BLaER1 treated with 17β-estradiol and CSF1 and Interleukin-3, amounts not matched to agents 10 nM and 100 nM (cell line): ENCODE data around the gene CD59.
"Not testable (repeated sequence)": the region's sequence is repeated elsewhere in the genome, so short reads cannot be mapped to it uniquely, and the experiment has no call there.

Experiments
- H3K27ac ChIP-seq, 11 experiments: shearing (Covaris generic); formaldehyde crosslinking; 2 replicates each; pipeline ENCODE4 v1.8.1; 2022
- H3K27me3 ChIP-seq, 11 experiments: shearing (Covaris generic); formaldehyde crosslinking; 2 replicates each; pipeline ENCODE4 v1.8.1; 2022
- H3K36me3 ChIP-seq, 11 experiments: shearing (Covaris generic); formaldehyde crosslinking; 2 replicates each; pipeline ENCODE4 v1.8.1; 2022
- H3K4me1 ChIP-seq, 10 experiments: shearing (Covaris generic); formaldehyde crosslinking; 2 replicates each; pipeline ENCODE4 v1.8.1; 2022
- H3K4me2 ChIP-seq, 11 experiments: shearing (Covaris generic); formaldehyde crosslinking; 2 replicates each; pipeline ENCODE4 v1.8.1; 2022
- H3K4me3 ChIP-seq, 10 experiments: shearing (Covaris generic); formaldehyde crosslinking; 2 replicates each; pipeline ENCODE4 v1.8.1; 2022
- H3K9ac ChIP-seq, 11 experiments: shearing (Covaris generic); formaldehyde crosslinking; 2 replicates each; pipeline ENCODE4 v1.8.1; 2022
- H3K9me3 ChIP-seq, 11 experiments: shearing (Covaris generic); formaldehyde crosslinking; replicated peaks in 1 of 11; 2 replicates each; pipeline ENCODE4 v1.8.1; 2022
- H4K20me1 ChIP-seq, 11 experiments: shearing (Covaris generic); formaldehyde crosslinking; 2 replicates each; pipeline ENCODE4 v1.8.1; 2022
- Cebpa-rat ChIP-seq, 11 experiments: shearing (Covaris generic); IDR thresholded peaks; 2 replicates each; pipeline ENCODE4 v1.8.1; 2022

The CD59 gene

GRCh38 chr11:33716243-33716642 is 20.0 kb downstream of the CD59 start:
- peaks cover 0 to 20% (median 0%) of the 10 kb centered on the region in 10 experiments; a peak in 7 of 20 replicates for H3K4me1 ChIP-seq

GRCh38 chr11:33713856-33714398 is 22.3 kb downstream of the CD59 start:
- H3K27me3 ChIP-seq, result no peaks in the 10 kb centered on the region
- no peak overlapping the region for H3K9ac ChIP-seq
- H3K36me3 ChIP-seq, result peaks cover 17 to 99% (median 88%) of the 10 kb centered on the region in 11 experiments
- peaks cover 0 to 100% (median 0%) of the 10 kb centered on the region in 11 experiments; a peak in 9 of 22 replicates for H4K20me1 ChIP-seq
- no peak for TF ChIP-seq Cebpa-rat (IDR thresholded peaks at IDR 0.05)
- H3K4me2 ChIP-seq, result no peak overlapping the region
- H3K4me3 ChIP-seq, result no peak overlapping the region
- no peaks in the 10 kb centered on the region for H3K9me3 ChIP-seq
- peaks cover 0 to 12% (median 0%) of the 10 kb centered on the region in 10 experiments; a peak in 5 of 20 replicates for H3K4me1 ChIP-seq
- no peak overlapping the region for H3K27ac ChIP-seq

More at GRCh38 chr11:33716243-33716642, 20.0 kb downstream of the CD59 start:
- Histone ChIP-seq H3K27ac (no peak overlapping the region), H3K4me2 (no peak overlapping the region), H4K20me1 (peaks cover 0 to 100% (median 0%) of the 10 kb centered on the region in 11 experiments; a peak in 9 of 22 replicates), H3K36me3 (peaks cover 18 to 99% (median 89%) of the 10 kb centered on the region in 11 experiments), H3K4me3 (no peak overlapping the region), H3K27me3 (no peaks in the 10 kb centered on the region), H3K9ac (no peak overlapping the region), H3K9me3 (no peaks in the 10 kb centered on the region)
- no peak for TF ChIP-seq Cebpa-rat (IDR thresholded peaks at IDR 0.05)

- Histone ChIP-seq H3K4me3 (no peak overlapping the region), H3K4me2 (0 out of 22 replicates have a peak overlapping the region, but pooled peaks of 1 of the 11 experiments have one; percentile 3), H3K36me3 (peaks cover 22 to 99% (median 90%) of the 10 kb centered on the region in 11 experiments), H3K27me3 (no peaks in the 10 kb centered on the region), H3K4me1 (peaks cover 0 to 12% (median 0%) of the 10 kb centered on the region in 10 experiments; a peak in 5 of 20 replicates), H3K9me3 (no peaks in the 10 kb centered on the region), H4K20me1 (peaks cover 0 to 99% (median 0%) of the 10 kb centered on the region in 11 experiments; a peak in 8 of 22 replicates), H3K27ac (no peak overlapping the region), H3K9ac (no peak overlapping the region)
- no peak for TF ChIP-seq Cebpa-rat (IDR thresholded peaks at IDR 0.05)
These were observed 22.9 kb downstream of the CD59 start for GRCh38 chr11:33713151-33713855.

GRCh38 chr11:33712436-33712835 is 23.8 kb downstream of the CD59 start:
- Histone ChIP-seq H3K4me2 (no peak overlapping the region), H3K27ac (no peak overlapping the region), H4K20me1 (peaks cover 0 to 98% (median 0%) of the 10 kb centered on the region in 11 experiments; a peak in 8 of 22 replicates), H3K36me3 (peaks cover 22 to 98% (median 87%) of the 10 kb centered on the region in 11 experiments), H3K9me3 (no peaks in the 10 kb centered on the region), H3K27me3 (no peaks in the 10 kb centered on the region), H3K4me3 (no peak overlapping the region), H3K4me1 (peaks cover 0 to 12% (median 0%) of the 10 kb centered on the region in 10 experiments; a peak in 5 of 20 replicates), H3K9ac (no peak overlapping the region)
- no peak for TF ChIP-seq Cebpa-rat (IDR thresholded peaks at IDR 0.05)

GRCh38 chr11:33709466-33709865 is 26.8 kb downstream of the CD59 start:
- Histone ChIP-seq H3K27me3 (no peaks in the 10 kb centered on the region), H3K4me1 (peaks cover 0 to 12% (median 0%) of the 10 kb centered on the region in 10 experiments; a peak in 5 of 20 replicates), H3K9me3 (no peaks in the 10 kb centered on the region), H3K4me2 (no peak overlapping the region), H3K27ac (no peak overlapping the region), H3K9ac (no peak overlapping the region), H4K20me1 (peaks cover 0 to 97% (median 0%) of the 10 kb centered on the region in 11 experiments; a peak in 6 of 22 replicates), H3K36me3 (peaks cover 22 to 97% (median 79%) of the 10 kb centered on the region in 11 experiments), H3K4me3 (no peak overlapping the region)
- no peak for TF ChIP-seq Cebpa-rat (IDR thresholded peaks at IDR 0.05)

- TF ChIP-seq Cebpa-rat (IDR thresholded peaks at IDR 0.05), result no peak
- Histone ChIP-seq H3K4me3 (no peak overlapping the region), H3K9me3 (no peaks in the 10 kb centered on the region), H3K36me3 (peaks cover 22 to 92% (median 74%) of the 10 kb centered on the region in 11 experiments), H4K20me1 (peaks cover 0 to 96% (median 0%) of the 10 kb centered on the region in 11 experiments; a peak in 6 of 22 replicates), H3K4me2 (no peak overlapping the region), H3K27me3 (no peaks in the 10 kb centered on the region), H3K27ac (no peak overlapping the region), H3K4me1 (peaks cover 0 to 15% (median 0%) of the 10 kb centered on the region in 10 experiments; a peak in 5 of 20 replicates), H3K9ac (no peak overlapping the region)
These were observed 27.2 kb downstream of the CD59 start for GRCh38 chr11:33708985-33709384.

- Histone ChIP-seq H3K36me3 (peaks cover 22 to 82% (median 63%) of the 10 kb centered on the region in 11 experiments), H4K20me1 (peaks cover 0 to 88% (median 0%) of the 10 kb centered on the region in 11 experiments; a peak in 4 of 22 replicates), H3K4me1 (peaks cover 0 to 15% (median 0%) of the 10 kb centered on the region in 10 experiments; a peak in 4 of 20 replicates)
- H3K4me3 ChIP-seq, H3K27ac ChIP-seq, H3K27me3 ChIP-seq, H3K9me3 ChIP-seq, H3K4me2 ChIP-seq, H3K9ac ChIP-seq: not testable (repeated sequence)
These were observed 28.4 kb downstream of the CD59 start for GRCh38 chr11:33707831-33708230.

- H4K20me1 ChIP-seq, result peaks cover 0 to 85% (median 0%) of the 10 kb centered on the region in 11 experiments; a peak in 4 of 22 replicates
- no peak overlapping the region for H3K27ac ChIP-seq
- no peaks in the 10 kb centered on the region for H3K9me3 ChIP-seq
- H3K36me3 ChIP-seq, result peaks cover 22 to 73% (median 54%) of the 10 kb centered on the region in 11 experiments
- TF ChIP-seq Cebpa-rat (IDR thresholded peaks at IDR 0.05), result no peak
- no peak overlapping the region for H3K9ac ChIP-seq
- peaks cover 2 to 24% (median 4%) of the 10 kb centered on the region in 10 experiments for H3K4me1 ChIP-seq
- H3K27me3 ChIP-seq, result no peaks in the 10 kb centered on the region
- no peak overlapping the region for H3K4me3 ChIP-seq
- H3K4me2 ChIP-seq, result no peak overlapping the region
These were observed 29.3 kb downstream of the CD59 start for GRCh38 chr11:33706966-33707365.

GRCh38 chr11:33706546-33706945 is 29.7 kb downstream of the CD59 start:
- no peak overlapping the region for H3K4me2 ChIP-seq
- H3K4me1 ChIP-seq, result peaks cover 6 to 28% (median 8%) of the 10 kb centered on the region in 10 experiments
- peaks cover 0 to 85% (median 0%) of the 10 kb centered on the region in 11 experiments; a peak in 4 of 22 replicates for H4K20me1 ChIP-seq
- H3K9ac ChIP-seq, result no peak overlapping the region
- no peak overlapping the region for H3K4me3 ChIP-seq
- H3K27ac ChIP-seq, result no peak overlapping the region
- TF ChIP-seq Cebpa-rat (IDR thresholded peaks at IDR 0.05), result no peak
- H3K9me3 ChIP-seq, result no peaks in the 10 kb centered on the region
- H3K27me3 ChIP-seq, result no peaks in the 10 kb centered on the region
- H3K36me3 ChIP-seq, result peaks cover 22 to 69% (median 53%) of the 10 kb centered on the region in 11 experiments
